Measurements from ENCODE around the gene SDF4.

Gene SDF4

GRCh38 chr1:1223891-1224290 lies 7.9 kb downstream of the SDF4 start:
- DNase-seq (ENCODE audit: low read depth in 2 of 2): no peak
- TF ChIP-seq, protein P1, sequence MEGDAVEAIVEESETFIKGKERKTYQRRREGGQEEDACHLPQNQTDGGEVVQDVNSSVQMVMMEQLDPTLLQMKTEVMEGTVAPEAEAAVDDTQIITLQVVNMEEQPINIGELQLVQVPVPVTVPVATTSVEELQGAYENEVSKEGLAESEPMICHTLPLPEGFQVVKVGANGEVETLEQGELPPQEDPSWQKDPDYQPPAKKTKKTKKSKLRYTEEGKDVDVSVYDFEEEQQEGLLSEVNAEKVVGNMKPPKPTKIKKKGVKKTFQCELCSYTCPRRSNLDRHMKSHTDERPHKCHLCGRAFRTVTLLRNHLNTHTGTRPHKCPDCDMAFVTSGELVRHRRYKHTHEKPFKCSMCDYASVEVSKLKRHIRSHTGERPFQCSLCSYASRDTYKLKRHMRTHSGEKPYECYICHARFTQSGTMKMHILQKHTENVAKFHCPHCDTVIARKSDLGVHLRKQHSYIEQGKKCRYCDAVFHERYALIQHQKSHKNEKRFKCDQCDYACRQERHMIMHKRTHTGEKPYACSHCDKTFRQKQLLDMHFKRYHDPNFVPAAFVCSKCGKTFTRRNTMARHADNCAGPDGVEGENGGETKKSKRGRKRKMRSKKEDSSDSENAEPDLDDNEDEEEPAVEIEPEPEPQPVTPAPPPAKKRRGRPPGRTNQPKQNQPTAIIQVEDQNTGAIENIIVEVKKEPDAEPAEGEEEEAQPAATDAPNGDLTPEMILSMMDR (IDR thresholded peaks at IDR 0.05; ENCODE audit: low read depth, low read length): no peak
- H3K4me3 ChIP-seq (replicated peaks in 1 of 2; ENCODE audit: low read depth in 2 of 2, low read length in 2 of 2): no peak overlapping the region

GRCh38 chr1:1223321-1223720 lies 8.5 kb downstream of the SDF4 start:
- no peak overlapping the region for H3K4me3 ChIP-seq (replicated peaks in 1 of 2; ENCODE audit: low read depth in 2 of 2, low read length in 2 of 2)
- DNase-seq (ENCODE audit: low read depth in 2 of 2): no peak
- TF ChIP-seq, protein P1 (IDR thresholded peaks at IDR 0.05; ENCODE audit: low read depth, low read length): no peak

DNA sequence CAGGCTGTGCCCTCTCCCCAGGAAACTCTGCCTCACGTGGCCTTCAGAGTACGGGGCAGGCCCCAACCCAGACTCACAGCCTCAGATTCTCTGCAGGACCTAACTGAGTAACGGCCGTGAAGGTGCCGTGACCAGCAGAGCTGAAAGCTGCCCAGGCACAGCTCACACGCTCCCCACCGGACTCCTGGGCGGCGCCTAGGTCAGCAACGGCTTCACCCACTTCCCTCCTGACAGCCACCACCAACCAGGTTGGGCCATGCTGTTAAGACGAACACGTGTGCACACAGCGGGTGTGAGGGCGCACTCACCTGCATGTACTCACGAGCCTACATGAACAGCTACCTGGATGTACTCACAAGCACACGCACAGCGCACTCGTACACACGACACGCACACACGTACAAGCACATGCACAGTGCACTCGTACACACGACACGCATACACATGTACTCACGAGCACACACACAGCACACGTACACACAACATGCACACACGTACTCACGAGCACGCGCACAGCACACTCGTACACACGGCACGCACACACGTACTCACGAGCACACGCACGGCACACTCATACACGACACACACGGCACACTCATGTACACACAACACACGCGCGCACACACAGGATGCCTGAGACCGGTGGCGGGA lies 9.1 kb downstream of the SDF4 start:
- no peak overlapping the region for H3K4me3 ChIP-seq (replicated peaks in 1 of 2; ENCODE audit: low read depth in 2 of 2, low read length in 2 of 2)
- TF ChIP-seq, protein P1 (IDR thresholded peaks at IDR 0.05; ENCODE audit: low read depth, low read length): no peak
- DNase-seq (ENCODE audit: low read depth in 2 of 2): no peak

- TF ChIP-seq, protein P1 (IDR thresholded peaks at IDR 0.05; ENCODE audit: low read depth, low read length): no peak
- no peak for DNase-seq (ENCODE audit: low read depth in 2 of 2)
- no peak overlapping the region for H3K4me3 ChIP-seq (replicated peaks in 1 of 2; ENCODE audit: low read depth in 2 of 2, low read length in 2 of 2)
Observed at GRCh38 chr1:1221887-1222574, 9.8 kb downstream of the SDF4 start.

- DNase-seq (ENCODE audit: low read depth in 2 of 2): no peak
- TF ChIP-seq, protein P1 (IDR thresholded peaks at IDR 0.05; ENCODE audit: low read depth, low read length): no peak
- no peak overlapping the region for H3K4me3 ChIP-seq (replicated peaks in 1 of 2; ENCODE audit: low read depth in 2 of 2, low read length in 2 of 2)
Observed at GRCh38 chr1:1220197-1220596, 11.6 kb downstream of the SDF4 start.

DNA sequence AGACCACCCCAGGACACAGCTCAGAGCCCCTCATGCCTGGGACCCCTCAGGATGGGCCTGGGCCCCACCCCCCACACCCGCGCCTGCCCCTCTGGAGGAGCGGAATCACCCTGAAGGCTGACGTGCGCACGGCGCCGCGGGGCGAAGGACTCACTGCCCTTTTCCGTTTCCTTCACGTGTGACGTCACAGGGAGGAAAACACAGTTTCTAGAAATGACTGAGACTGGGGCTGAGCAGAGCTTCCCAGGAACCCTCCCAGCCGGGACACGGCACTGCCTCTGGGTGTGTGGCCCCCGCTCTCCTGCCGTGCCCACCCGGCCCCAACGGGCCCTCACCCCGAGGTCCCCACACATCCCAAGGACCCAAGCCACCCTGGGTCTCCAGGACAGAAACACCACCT lies 12.5 kb downstream of the SDF4 start:
- no peak for DNase-seq (ENCODE audit: low read depth in 2 of 2)
- H3K4me3 ChIP-seq (replicated peaks in 1 of 2; ENCODE audit: low read depth in 2 of 2, low read length in 2 of 2): no peak overlapping the region
- TF ChIP-seq, protein P1 (IDR thresholded peaks at IDR 0.05; ENCODE audit: low read depth, low read length): no peak

Data from cardiac fibroblast (primary cell).